T-helper 1 cell treated with Interleukin-12 subunit alpha and Interleukin-12 subunit beta and Interleukin-4 antibody, amounts not matched to agents 30 μg/mL and 1 μg/mL, for 36 hours (primary cell): Measurements from ENCODE around the gene TTC28.
"Not testable (repeated sequence)": the region's sequence is repeated elsewhere in the genome, so short reads cannot be mapped to it uniquely, and the experiment has no call there.

Experiments
- H3K27ac Mint-ChIP-seq: one replicate; pipeline ENCODE4 v1.8.0; 2021; ENCODE audit warnings: mild to moderate bottlenecking, mixed read lengths
- H3K27me3 Mint-ChIP-seq: one replicate; pipeline ENCODE4 v1.8.0; 2021; ENCODE audit warnings: low read depth, mixed read lengths
- H3K36me3 Mint-ChIP-seq: one replicate; pipeline ENCODE4 v1.8.0; 2021; ENCODE audit warnings: low read depth, mixed read lengths
- H3K4me1 Mint-ChIP-seq: one replicate; pipeline ENCODE4 v1.8.0; 2021; ENCODE audit warnings: low read depth, mixed read lengths
- H3K4me3 Mint-ChIP-seq: one replicate; pipeline ENCODE4 v1.8.0; 2021; ENCODE audit warnings: mild to moderate bottlenecking, moderate library complexity, mixed read lengths
- H3K9me3 Mint-ChIP-seq: one replicate; pipeline ENCODE4 v1.8.0; 2021; ENCODE audit warnings: mixed read lengths

TTC28 gene

GRCh38 chr22:28568099-28568498 lies 111.5 kb downstream of the TTC28 start:
- no peak overlapping the region for H3K27ac Mint-ChIP-seq
- no peaks in the 10 kb centered on the region for H3K4me1 Mint-ChIP-seq
- no peak overlapping the region for H3K4me3 Mint-ChIP-seq
- H3K9me3 Mint-ChIP-seq = no peaks in the 10 kb centered on the region
- peaks cover 26% of the 10 kb centered on the region for H3K27me3 Mint-ChIP-seq
- no peaks in the 10 kb centered on the region for H3K36me3 Mint-ChIP-seq

DNA sequence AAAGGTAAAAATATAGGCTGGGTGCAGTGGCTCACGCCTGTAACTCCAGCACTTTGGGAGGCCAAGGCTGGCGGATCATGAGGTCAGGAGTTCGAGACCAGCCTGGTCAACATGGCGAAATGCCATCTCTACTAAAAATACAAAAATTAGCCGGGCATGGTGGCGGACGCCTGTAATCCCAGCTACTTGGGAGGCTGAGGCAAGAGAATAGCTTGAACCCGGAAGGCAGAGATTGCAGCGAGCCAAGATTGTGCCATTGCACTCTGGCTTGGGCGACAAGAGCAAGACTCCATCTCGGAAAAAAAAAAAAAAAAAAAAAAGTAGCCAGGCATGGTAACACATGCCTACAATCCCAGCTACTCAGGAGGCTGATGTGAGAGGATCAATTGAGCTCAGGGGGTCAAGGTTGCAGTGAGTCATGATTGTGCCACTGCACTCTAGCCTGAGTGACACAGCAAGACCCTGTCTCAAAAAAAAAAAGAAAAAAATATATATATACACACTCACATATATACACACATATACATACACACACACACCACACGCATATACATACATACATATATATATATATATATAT lies 112.6 kb downstream of the TTC28 start:
- H3K27me3 Mint-ChIP-seq = peaks cover 26% of the 10 kb centered on the region
- H3K36me3 Mint-ChIP-seq, H3K4me3 Mint-ChIP-seq, H3K4me1 Mint-ChIP-seq, H3K27ac Mint-ChIP-seq, H3K9me3 Mint-ChIP-seq: not testable (repeated sequence)

DNA sequence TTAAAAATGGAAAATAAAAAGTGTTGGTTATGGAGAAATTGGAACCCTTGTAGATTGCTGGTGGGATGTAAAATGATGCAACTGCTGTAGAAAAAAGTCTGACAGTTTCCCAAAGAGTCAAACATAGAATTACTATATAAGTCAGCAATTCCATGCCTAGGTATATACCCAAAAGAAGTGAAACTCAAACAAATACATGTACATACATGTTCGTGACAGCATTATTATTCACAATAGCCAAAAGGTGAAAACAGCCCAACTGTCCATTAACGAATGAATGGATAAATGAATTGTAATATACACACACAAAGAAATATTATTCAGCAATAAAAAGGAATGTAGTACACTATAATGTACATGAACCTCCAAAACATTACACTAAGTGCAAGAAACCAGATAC lies 116.0 kb downstream of the TTC28 start:
- H3K27ac Mint-ChIP-seq = no peak overlapping the region
- no peaks in the 10 kb centered on the region for H3K36me3 Mint-ChIP-seq
- H3K4me3 Mint-ChIP-seq = no peak overlapping the region
- peaks cover 18% of the 10 kb centered on the region for H3K27me3 Mint-ChIP-seq
- H3K9me3 Mint-ChIP-seq = no peaks in the 10 kb centered on the region
- H3K4me1 Mint-ChIP-seq = no peaks in the 10 kb centered on the region

DNA sequence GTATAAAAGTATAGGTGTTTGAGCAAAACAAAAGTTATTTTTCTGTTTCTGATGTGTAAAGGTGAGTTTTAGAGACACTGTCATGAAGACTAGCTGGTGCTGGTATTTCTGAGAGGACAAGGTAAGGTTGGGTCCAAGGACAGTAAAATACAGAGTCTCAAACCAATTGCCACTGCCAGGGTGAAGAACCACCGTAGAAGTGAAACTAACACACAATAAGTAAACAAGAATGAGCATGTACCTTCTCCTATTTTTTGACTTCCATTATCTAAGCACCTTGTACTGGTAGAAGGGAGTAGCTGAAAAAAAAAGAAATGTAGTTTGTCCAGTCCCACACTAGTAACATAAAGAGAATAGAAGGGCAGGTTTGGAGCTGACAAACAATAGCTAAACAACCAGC lies 117.3 kb downstream of the TTC28 start:
- Mint-ChIP-seq H3K9me3 (no peaks in the 10 kb centered on the region), H3K27me3 (peaks cover 9% of the 10 kb centered on the region), H3K4me3 (no peak overlapping the region), H3K27ac (no peak overlapping the region), H3K36me3 (no peaks in the 10 kb centered on the region), H3K4me1 (no peaks in the 10 kb centered on the region)

DNA sequence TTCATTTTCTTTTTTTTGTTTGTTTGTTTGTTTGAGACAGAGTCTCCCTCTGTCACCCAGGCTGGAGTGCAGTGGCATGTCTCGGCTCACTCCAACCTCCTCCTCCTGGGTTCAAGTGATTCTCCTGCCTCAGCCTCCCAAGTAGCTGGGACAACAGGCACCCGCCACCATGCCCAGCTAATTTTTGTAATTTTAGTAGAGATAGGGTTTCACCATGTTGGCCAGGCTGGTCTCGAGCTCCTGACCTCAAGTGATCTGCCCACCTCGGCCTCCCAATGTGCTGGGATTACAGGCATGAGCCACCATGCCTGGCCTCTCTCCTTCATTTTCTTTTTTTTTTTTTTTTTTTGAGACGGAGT lies 118.9 kb downstream of the TTC28 start:
- not testable (repeated sequence) for H3K9me3 Mint-ChIP-seq, H3K36me3 Mint-ChIP-seq, H3K4me1 Mint-ChIP-seq, H3K27ac Mint-ChIP-seq, H3K4me3 Mint-ChIP-seq, H3K27me3 Mint-ChIP-seq

GRCh38 chr22:28560046-28560742 lies 119.4 kb downstream of the TTC28 start:
- no peaks in the 10 kb centered on the region for H3K9me3 Mint-ChIP-seq
- H3K27ac Mint-ChIP-seq = no peak overlapping the region
- H3K4me3 Mint-ChIP-seq = no peak overlapping the region
- H3K36me3 Mint-ChIP-seq = no peaks in the 10 kb centered on the region
- H3K27me3 Mint-ChIP-seq = peaks cover 5% of the 10 kb centered on the region
- H3K4me1 Mint-ChIP-seq = no peaks in the 10 kb centered on the region

DNA sequence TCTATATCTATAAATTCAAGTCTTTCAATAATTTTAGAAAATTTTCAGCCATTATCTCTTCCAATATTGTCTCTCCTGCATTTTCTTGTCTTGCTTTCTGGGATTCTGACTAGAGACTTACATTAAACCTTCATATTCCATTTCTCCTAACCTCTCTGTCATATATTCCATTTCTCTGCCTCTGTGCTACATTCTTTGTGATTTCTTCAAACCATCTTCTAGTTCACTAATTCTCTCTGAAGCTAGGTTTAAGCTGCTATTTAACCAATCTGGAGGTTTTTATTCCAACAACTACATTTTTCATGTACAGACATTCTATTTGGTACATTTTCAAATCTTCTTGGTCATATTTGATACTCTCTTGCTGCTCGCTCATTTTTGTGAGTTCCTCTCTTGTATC lies 122.5 kb downstream of the TTC28 start:
- Mint-ChIP-seq H3K27ac (no peak overlapping the region), H3K4me3 (no peak overlapping the region), H3K4me1 (no peaks in the 10 kb centered on the region), H3K36me3 (no peaks in the 10 kb centered on the region), H3K9me3 (no peaks in the 10 kb centered on the region), H3K27me3 (peaks cover 8% of the 10 kb centered on the region)

DNA sequence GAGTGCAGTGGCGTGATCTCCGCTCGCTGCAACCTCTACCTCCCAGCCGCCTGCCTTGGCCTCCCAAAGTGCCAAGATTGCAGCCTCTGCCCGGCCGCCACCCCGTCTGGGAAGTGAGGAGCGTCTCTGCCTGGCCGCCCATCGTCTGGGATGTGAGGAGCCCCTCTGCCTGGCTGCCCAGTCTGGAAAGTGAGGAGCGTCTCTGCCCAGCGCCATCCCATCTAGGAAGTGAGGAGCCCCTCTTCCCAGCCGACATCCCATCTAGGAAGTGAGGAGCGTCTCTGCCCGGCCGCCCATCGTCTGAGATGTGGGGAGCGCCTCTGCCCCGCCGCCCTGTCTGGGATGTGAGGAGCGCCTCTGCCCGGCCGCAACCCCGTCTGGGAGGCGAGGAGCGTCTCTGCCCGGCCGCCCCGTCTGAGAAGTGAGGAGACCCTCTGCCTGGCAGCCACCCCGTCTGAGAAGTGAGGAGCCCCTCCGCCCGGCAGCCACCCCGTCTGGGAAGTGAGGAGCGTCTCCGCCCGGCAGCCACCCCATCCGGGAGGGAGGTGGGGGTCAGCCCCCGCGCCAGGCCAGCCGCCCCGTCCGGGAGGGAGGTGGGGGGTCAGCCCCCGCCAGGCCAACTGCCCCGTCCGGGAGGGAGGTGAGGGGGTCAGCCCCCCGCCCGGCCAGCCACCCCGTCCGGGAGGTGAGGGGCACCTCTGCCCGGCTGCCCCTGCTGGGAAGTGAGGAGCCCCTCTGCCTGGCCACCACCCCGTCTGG lies 126.4 kb downstream of the TTC28 start:
- not testable (repeated sequence) for H3K36me3 Mint-ChIP-seq, H3K27ac Mint-ChIP-seq, H3K9me3 Mint-ChIP-seq, H3K4me3 Mint-ChIP-seq, H3K4me1 Mint-ChIP-seq
- H3K27me3 Mint-ChIP-seq = peaks cover 23% of the 10 kb centered on the region

GRCh38 chr22:28548406-28548805 lies 131.2 kb downstream of the TTC28 start:
- no peak overlapping the region for H3K27ac Mint-ChIP-seq
- no peak overlapping the region for H3K4me3 Mint-ChIP-seq
- peaks cover 24% of the 10 kb centered on the region for H3K27me3 Mint-ChIP-seq
- H3K4me1 Mint-ChIP-seq = no peaks in the 10 kb centered on the region
- no peaks in the 10 kb centered on the region for H3K36me3 Mint-ChIP-seq
- H3K9me3 Mint-ChIP-seq = no peaks in the 10 kb centered on the region

GRCh38 chr22:28547132-28547842 lies 132.4 kb downstream of the TTC28 start:
- Mint-ChIP-seq H3K4me3 (no peak overlapping the region), H3K27me3 (peaks cover 24% of the 10 kb centered on the region), H3K9me3 (peaks cover 3% of the 10 kb centered on the region), H3K4me1 (no peaks in the 10 kb centered on the region), H3K27ac (no peak overlapping the region), H3K36me3 (no peaks in the 10 kb centered on the region)

DNA sequence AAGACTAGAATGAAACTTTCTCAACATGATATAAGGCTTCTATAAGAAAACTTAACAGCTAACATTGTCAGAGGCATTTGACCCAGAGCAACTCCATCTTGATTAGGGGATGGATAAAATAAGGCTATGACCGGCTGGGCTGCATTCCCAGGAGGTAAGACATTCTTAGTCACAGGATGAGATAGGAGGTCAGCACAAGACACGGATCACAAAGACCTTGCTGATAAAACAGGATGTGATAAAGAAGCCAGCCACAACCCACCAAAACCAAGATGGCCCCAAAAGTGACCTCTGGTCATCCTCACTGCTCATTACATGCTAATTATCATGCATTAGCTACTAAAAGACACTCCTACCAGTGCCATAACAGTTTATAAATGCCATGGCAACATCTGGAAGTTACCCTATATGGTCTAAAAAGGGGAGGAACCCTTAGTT lies 135.2 kb downstream of the TTC28 start:
- H3K27me3 Mint-ChIP-seq = peaks cover 9% of the 10 kb centered on the region
- no peak overlapping the region for H3K4me3 Mint-ChIP-seq
- no peak overlapping the region for H3K27ac Mint-ChIP-seq
- H3K4me1 Mint-ChIP-seq = no peaks in the 10 kb centered on the region
- no peaks in the 10 kb centered on the region for H3K36me3 Mint-ChIP-seq
- peaks cover 3% of the 10 kb centered on the region for H3K9me3 Mint-ChIP-seq

DNA sequence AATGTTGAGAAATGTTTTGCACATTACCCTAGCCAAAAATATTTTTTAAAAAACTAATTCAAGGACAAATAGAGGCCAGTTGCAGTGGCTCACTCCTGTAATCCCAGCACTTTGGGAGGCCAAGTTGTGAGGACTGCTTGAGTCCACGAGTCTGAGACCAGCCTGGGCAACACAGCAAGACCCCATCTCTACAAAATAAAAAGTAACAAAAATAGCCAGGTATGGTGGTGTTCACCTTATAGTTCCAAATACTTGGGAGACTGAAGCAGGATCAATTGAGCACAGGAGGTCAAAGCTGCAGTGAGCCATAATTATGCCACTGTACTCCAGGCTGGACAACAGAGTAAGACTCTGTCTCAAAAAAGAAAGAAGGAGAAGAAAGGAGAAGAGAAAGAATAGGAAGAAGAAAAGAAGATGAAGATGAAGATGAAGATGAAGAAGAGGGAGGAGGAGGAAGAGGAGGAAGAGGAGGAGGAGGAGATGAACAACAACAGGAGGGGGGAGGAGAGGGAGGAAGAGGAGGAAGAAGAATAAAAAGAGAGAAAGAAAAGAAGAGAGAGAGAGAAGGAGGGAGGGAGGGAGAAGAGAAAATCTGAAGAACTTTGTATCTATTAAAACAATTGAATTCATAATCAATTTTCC lies 136.5 kb downstream of the TTC28 start:
- no peak overlapping the region for H3K4me3 Mint-ChIP-seq
- peaks cover 5% of the 10 kb centered on the region for H3K27me3 Mint-ChIP-seq
- no peak overlapping the region for H3K27ac Mint-ChIP-seq
- H3K9me3 Mint-ChIP-seq = peaks cover 3% of the 10 kb centered on the region
- no peaks in the 10 kb centered on the region for H3K4me1 Mint-ChIP-seq
- H3K36me3 Mint-ChIP-seq = no peaks in the 10 kb centered on the region

DNA sequence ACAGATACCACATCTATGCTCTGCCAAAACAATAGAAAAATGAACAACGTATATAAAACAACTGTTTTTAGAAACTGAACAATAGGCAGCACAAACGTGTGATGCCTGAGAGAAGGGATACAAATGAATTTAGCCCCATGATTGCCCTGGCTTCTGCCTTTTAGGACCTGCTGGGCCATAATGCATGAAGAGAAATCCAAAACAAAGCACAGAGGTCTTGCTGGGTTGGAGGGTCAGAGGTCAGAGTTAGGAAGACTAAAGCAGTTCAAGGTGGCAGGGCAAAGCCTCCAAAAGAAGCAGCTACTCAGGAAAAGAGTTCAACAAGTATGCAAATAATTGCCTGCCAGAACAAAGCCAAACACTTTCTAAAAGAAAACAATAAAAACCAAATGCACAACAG lies 138.5 kb downstream of the TTC28 start:
- no peak overlapping the region for H3K27ac Mint-ChIP-seq
- no peaks in the 10 kb centered on the region for H3K36me3 Mint-ChIP-seq
- no peak overlapping the region for H3K4me3 Mint-ChIP-seq
- no peaks in the 10 kb centered on the region for H3K4me1 Mint-ChIP-seq
- H3K9me3 Mint-ChIP-seq = peaks cover 3% of the 10 kb centered on the region
- H3K27me3 Mint-ChIP-seq = no peaks in the 10 kb centered on the region

DNA sequence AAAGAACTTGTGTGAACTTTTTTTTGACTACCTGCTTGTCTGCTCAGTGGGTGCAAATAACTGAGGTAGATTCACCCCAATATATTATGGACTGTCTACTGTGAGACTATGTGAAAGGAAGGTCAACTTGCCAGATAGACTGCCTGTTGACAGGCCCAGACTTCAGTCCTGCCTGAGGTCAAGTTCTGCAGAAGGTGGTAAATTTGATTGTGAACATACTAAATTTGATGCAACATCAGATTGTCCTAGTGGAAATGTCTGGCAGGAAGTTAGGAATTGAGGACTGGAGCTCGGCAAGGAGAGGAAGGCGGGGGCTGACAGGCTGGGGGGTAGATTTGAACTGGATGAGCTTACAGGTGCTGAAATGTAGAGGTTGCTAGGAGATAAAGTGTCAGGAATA lies 140.7 kb downstream of the TTC28 start:
- no peaks in the 10 kb centered on the region for H3K27me3 Mint-ChIP-seq
- no peaks in the 10 kb centered on the region for H3K36me3 Mint-ChIP-seq
- no peaks in the 10 kb centered on the region for H3K4me1 Mint-ChIP-seq
- H3K9me3 Mint-ChIP-seq = peaks cover 3% of the 10 kb centered on the region
- H3K4me3 Mint-ChIP-seq = no peak overlapping the region
- no peak overlapping the region for H3K27ac Mint-ChIP-seq
